Cardiac fibroblast (primary cell): ENCODE results near the gene CNNM1.
A peak's percentile ranks its signal among the peaks of the same experiment; 100 is the strongest.

Source experiments
- DNase-seq, 2 donors: peaks; one replicate each; pipeline versions ENCODE4 v3.0.0 to v3.0.0-alpha.2; 2010; ENCODE audit warnings: low read depth in 2 of 2
- H3K4me3 ChIP-seq, 2 donors: replicated peaks in 1 of 2; 1 replicate in 1 of 2; 2 replicates in 1 of 2; pipeline ENCODE4 v1.5.1; 2011; ENCODE audit warnings: low read depth in 2 of 2, low read length in 2 of 2, mild to moderate bottlenecking in 2 of 2, moderate library complexity in 1 of 2
- TF ChIP-seq, protein P1 (sequence below): IDR thresholded peaks from one replicate; pipeline ENCODE4 v1.5.1; 2011; ENCODE audit warnings: low read depth, mild to moderate bottlenecking, low read length, inconsistent platforms

The CNNM1 gene

GRCh38 chr10:99432047-99432446 is 102.9 kb downstream of the CNNM1 start:
- TF ChIP-seq, protein P1, sequence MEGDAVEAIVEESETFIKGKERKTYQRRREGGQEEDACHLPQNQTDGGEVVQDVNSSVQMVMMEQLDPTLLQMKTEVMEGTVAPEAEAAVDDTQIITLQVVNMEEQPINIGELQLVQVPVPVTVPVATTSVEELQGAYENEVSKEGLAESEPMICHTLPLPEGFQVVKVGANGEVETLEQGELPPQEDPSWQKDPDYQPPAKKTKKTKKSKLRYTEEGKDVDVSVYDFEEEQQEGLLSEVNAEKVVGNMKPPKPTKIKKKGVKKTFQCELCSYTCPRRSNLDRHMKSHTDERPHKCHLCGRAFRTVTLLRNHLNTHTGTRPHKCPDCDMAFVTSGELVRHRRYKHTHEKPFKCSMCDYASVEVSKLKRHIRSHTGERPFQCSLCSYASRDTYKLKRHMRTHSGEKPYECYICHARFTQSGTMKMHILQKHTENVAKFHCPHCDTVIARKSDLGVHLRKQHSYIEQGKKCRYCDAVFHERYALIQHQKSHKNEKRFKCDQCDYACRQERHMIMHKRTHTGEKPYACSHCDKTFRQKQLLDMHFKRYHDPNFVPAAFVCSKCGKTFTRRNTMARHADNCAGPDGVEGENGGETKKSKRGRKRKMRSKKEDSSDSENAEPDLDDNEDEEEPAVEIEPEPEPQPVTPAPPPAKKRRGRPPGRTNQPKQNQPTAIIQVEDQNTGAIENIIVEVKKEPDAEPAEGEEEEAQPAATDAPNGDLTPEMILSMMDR, result no peak
- DNase-seq, result no peak
- peak overlapping the region in 1 of 2 donors; percentile 99 for H3K4me3 ChIP-seq

DNA sequence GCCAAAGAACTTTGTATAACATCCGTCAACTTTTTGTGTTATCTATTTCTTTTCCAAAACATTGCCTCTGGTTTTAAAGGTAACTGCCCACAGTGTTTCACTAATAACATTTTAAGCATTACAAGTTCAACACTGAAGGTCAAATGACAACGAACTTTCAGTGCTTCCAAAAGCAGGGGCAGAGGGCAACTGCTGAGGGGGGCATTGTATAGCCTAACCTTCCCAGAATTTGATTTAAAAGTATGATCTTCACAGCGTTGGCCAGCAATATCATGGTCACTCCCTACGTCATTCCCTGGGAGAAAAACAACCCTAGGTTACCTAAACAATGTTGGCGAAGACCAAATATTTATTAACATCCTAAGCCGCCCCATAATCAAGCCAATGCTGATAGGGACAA is 103.7 kb downstream of the CNNM1 start:
- DNase-seq, result no peak
- no peak overlapping the region for H3K4me3 ChIP-seq
- TF ChIP-seq, protein P1, result no peak

DNA sequence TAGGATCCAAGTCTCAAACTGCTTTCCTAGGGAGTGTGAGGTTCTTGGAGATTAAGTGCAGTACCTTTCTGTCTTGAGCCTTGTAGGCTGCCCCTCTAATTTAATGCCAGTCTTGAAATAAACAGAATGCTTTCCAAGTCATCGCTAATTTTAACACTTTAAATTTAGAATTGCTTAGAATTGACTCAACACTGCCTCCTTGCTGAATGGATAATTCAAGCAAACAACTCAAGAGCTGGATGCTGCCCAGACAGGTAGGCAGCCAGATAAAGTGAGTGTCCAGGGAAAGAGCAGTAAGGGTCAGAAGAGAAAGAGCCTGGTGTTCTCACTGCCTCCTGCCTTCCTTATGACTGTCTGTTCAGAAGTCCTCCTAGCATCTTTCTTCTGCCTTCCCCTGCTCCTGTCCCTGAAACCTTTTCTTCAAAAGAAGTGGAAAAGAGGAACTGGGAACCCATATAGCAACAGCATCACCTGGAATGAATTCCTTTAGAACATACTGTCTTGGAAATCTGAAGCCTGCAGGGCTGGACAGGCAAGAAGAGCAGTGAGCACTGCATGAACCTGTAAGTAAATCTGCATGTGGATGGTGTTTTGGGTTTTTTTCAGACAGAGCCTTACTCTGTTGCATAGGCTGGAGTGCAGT is 104.3 kb downstream of the CNNM1 start:
- TF ChIP-seq, protein P1, result peak; percentile 16
- DNase-seq, result no peak

DNA sequence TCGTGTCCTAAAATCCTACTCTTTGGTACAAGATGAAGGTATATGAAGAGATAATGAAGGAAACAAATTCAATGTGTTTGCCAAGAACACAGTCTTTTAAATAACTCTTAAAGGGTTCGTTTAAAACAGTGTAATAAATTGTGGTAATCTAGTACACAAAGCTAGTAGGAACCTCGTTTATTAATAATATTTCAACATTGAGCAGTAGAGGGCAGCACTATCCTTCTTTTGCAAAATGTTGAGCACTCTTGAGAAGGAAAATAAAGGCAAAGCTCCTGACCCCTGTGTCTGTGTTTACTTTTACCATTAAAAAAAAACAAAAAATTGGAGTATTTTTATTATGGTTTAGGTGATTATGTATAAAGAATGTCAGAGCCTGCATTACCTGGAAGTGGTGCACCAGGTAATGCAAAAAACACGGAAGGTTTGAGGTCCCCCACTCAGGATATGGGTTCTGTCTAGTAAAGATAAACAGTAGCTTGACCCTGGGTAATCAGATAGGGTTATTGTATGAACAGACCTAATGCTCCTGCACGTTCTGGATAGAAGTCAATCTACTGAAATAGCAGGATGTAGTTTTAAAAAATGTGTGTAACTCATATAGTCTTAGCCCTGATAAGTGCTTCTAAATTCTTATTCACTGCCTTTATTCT is 107.0 kb downstream of the CNNM1 start:
- DNase-seq, result peak; percentile 69 to 71
- H3K4me3 ChIP-seq, result no peak overlapping the region
- TF ChIP-seq, protein P1, result peak; percentile 37

More for the DNA sequence above, 104.3 kb downstream of the CNNM1 start:
- no peak overlapping the region for H3K4me3 ChIP-seq

GRCh38 chr10:99438890-99439289 is 109.7 kb downstream of the CNNM1 start:
- TF ChIP-seq, protein P1, result no peak
- no peak overlapping the region for H3K4me3 ChIP-seq
- DNase-seq, result no peak

- no peak for DNase-seq
- TF ChIP-seq, protein P1, result no peak
- H3K4me3 ChIP-seq, result no peak overlapping the region
These were observed 113.2 kb downstream of the CNNM1 start for GRCh38 chr10:99442394-99442793.

DNA sequence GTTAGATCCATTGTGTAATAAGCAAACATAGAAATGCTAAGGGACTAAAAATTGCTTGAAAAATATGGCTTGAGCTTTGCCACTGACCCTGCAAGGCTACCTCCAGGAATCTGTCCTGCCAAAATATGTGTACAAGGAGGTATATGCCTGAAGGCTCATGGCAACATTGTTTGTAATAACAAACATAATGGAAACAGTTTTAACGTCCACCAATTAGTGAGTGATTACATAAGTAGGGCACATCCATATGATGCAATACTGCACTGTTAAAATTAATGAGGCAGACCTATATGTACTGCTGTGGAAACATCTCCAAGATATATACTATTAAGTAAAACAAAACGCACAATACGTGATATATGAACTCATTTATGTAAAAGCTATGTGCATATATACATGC is 114.3 kb downstream of the CNNM1 start:
- TF ChIP-seq, protein P1, result no peak
- no peak overlapping the region for H3K4me3 ChIP-seq
- DNase-seq, result no peak
